GM19099 (cell line): ENCODE results near the gene ASIC2.

Source experiments
- POLR2A ChIP-seq: IDR thresholded peaks from 3 replicates; pipeline ENCODE4 v1.6.1; 2011; ENCODE audit warnings: low read depth; ENCODE audit not compliant: insufficient read length; ENCODE audit errors: extremely low read depth

ASIC2 gene

GRCh38 chr17:33079201-33079600, 213.9 kb downstream of the ASIC2 start:
- no peak for TF ChIP-seq POLR2A

- no peak for TF ChIP-seq POLR2A
Observed at GRCh38 chr17:33076979-33077378, 216.1 kb downstream of the ASIC2 start.

GRCh38 chr17:33073416-33073815, 219.7 kb downstream of the ASIC2 start:
- TF ChIP-seq POLR2A = no peak

- TF ChIP-seq POLR2A = no peak
Observed at GRCh38 chr17:33072421-33073161, 220.5 kb downstream of the ASIC2 start.

GRCh38 chr17:33071656-33072055, 221.4 kb downstream of the ASIC2 start:
- TF ChIP-seq POLR2A = no peak

GRCh38 chr17:33057564-33057963, 235.5 kb downstream of the ASIC2 start:
- no peak for TF ChIP-seq POLR2A

GRCh38 chr17:33056399-33057146, 236.5 kb downstream of the ASIC2 start:
- TF ChIP-seq POLR2A = no peak

- TF ChIP-seq POLR2A = no peak
Observed at GRCh38 chr17:33055746-33056145, 237.3 kb downstream of the ASIC2 start.

- TF ChIP-seq POLR2A = no peak
Observed at GRCh38 chr17:33055171-33055611, 237.9 kb downstream of the ASIC2 start.

- no peak for TF ChIP-seq POLR2A
Observed at GRCh38 chr17:33054412-33054811, 238.7 kb downstream of the ASIC2 start.

GRCh38 chr17:33053676-33054075, 239.4 kb downstream of the ASIC2 start:
- no peak for TF ChIP-seq POLR2A

GRCh38 chr17:33052856-33053255, 240.2 kb downstream of the ASIC2 start:
- no peak for TF ChIP-seq POLR2A

GRCh38 chr17:33050611-33051140, 242.4 kb downstream of the ASIC2 start:
- TF ChIP-seq POLR2A = no peak

- no peak for TF ChIP-seq POLR2A
Observed at GRCh38 chr17:33049781-33050414, 243.2 kb downstream of the ASIC2 start.
